Right lobe of liver (tissue), 4 donors: ENCODE data around the gene MAEA.

Source experiments
- POLR2A ChIP-seq: fragments of 450-650 bp; IDR thresholded peaks from one replicate; pipeline ENCODE4 v1.6.1; 2017; ENCODE audit warnings: antibody characterized with exemption, mild to moderate bottlenecking
- TF ChIP-seq, protein P1 (sequence below), 4 donors: fragments of 200-600 bp in 3 of 4; fragments of 450-650 bp in 1 of 4; IDR thresholded peaks; one replicate each; pipeline versions ENCODE4 v1.5.1 to v1.8.0; 2016 to 2022; ENCODE audit warnings: antibody characterized with exemption in 4 of 4, mild to moderate bottlenecking in 2 of 4
- donor health status: DM: no; HTN: no; CAD: no.
- donor health status: DM: no; HTN: no; CAD: no.
- donor health status: DM: no; HTN: yes; CAD: no.

DNA sequence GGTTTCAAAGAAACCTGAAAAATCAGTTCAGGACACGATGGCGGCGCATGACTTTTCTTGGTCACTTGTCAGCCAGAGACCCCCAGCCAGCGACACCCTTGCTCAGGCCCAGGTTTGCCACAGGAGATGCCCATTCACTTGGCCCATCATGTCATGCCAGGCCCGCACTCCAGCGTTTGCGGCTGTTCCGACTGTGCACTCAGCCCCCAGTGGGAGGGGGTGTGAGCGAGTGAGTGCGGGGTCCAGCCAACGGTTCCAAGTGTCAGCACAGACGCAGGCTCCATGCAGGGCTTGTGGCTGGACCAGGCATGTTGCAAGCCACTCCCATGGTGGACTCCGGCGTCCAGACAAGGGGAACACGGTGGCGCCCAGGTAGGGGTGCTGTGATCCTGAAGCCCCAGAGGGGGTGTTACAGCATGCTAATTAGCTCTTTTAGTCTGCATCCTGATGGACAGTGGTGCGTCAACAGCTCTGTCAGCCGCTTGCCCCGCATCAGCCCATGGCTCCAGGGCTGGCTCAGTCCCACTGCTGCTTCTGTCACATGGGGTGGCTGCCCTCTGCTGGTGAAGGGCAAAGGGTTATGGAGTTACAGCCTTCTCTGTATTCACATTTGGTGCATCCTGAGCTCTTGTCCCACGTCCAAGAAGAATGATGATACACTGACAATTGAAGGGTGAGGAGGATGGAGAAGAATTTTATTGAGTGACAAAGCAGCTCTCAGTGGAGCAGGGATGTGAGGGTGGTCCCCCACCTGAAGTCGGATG is 3.7 kb upstream of the MAEA start:
- TF ChIP-seq, protein P1, sequence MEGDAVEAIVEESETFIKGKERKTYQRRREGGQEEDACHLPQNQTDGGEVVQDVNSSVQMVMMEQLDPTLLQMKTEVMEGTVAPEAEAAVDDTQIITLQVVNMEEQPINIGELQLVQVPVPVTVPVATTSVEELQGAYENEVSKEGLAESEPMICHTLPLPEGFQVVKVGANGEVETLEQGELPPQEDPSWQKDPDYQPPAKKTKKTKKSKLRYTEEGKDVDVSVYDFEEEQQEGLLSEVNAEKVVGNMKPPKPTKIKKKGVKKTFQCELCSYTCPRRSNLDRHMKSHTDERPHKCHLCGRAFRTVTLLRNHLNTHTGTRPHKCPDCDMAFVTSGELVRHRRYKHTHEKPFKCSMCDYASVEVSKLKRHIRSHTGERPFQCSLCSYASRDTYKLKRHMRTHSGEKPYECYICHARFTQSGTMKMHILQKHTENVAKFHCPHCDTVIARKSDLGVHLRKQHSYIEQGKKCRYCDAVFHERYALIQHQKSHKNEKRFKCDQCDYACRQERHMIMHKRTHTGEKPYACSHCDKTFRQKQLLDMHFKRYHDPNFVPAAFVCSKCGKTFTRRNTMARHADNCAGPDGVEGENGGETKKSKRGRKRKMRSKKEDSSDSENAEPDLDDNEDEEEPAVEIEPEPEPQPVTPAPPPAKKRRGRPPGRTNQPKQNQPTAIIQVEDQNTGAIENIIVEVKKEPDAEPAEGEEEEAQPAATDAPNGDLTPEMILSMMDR (IDR thresholded peaks at IDR 0.05): peak in 1 of 4 donors; percentile 8
- TF ChIP-seq POLR2A: no peak
